ENCODE measurements around the gene DESI2.

DNA sequence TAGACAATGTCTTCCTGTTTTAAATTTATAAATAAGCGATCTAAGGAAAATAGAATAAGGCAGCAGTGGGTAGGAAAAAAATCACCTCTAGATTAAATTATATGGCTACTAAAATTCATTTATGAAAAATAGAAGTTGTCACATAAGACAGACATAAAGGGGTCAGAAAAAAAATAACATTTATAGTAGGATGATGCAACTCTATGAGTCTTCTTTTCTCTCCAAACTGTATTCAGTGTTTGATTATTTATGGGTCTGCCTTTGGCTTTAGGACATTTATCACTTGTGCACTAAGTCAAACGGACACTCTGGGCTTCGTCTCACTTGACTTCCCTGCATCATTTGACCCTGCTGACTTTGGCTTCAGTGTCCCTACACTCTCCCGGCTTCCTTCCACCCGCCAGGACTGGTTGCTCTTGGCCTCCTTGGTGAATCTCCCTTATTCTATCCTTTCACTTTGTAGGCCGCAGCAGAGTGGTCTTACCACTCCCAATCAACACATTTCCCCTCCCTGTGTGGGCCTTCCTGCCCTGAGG, 47.0 kb upstream of the DESI2 start:
- TF ChIP-seq, protein P1, sequence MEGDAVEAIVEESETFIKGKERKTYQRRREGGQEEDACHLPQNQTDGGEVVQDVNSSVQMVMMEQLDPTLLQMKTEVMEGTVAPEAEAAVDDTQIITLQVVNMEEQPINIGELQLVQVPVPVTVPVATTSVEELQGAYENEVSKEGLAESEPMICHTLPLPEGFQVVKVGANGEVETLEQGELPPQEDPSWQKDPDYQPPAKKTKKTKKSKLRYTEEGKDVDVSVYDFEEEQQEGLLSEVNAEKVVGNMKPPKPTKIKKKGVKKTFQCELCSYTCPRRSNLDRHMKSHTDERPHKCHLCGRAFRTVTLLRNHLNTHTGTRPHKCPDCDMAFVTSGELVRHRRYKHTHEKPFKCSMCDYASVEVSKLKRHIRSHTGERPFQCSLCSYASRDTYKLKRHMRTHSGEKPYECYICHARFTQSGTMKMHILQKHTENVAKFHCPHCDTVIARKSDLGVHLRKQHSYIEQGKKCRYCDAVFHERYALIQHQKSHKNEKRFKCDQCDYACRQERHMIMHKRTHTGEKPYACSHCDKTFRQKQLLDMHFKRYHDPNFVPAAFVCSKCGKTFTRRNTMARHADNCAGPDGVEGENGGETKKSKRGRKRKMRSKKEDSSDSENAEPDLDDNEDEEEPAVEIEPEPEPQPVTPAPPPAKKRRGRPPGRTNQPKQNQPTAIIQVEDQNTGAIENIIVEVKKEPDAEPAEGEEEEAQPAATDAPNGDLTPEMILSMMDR (IDR thresholded peaks at IDR 0.05), result no peak
- TF ChIP-seq POLR2AphosphoS5 (IDR thresholded peaks at IDR 0.05; ENCODE audit: low read depth, low read length) (no peak), SIN3A (IDR thresholded peaks at IDR 0.05; ENCODE audit: borderline replicate concordance, insufficient read depth, low read depth, low read length) (no peak)
- TF ChIP-seq, protein P2, sequence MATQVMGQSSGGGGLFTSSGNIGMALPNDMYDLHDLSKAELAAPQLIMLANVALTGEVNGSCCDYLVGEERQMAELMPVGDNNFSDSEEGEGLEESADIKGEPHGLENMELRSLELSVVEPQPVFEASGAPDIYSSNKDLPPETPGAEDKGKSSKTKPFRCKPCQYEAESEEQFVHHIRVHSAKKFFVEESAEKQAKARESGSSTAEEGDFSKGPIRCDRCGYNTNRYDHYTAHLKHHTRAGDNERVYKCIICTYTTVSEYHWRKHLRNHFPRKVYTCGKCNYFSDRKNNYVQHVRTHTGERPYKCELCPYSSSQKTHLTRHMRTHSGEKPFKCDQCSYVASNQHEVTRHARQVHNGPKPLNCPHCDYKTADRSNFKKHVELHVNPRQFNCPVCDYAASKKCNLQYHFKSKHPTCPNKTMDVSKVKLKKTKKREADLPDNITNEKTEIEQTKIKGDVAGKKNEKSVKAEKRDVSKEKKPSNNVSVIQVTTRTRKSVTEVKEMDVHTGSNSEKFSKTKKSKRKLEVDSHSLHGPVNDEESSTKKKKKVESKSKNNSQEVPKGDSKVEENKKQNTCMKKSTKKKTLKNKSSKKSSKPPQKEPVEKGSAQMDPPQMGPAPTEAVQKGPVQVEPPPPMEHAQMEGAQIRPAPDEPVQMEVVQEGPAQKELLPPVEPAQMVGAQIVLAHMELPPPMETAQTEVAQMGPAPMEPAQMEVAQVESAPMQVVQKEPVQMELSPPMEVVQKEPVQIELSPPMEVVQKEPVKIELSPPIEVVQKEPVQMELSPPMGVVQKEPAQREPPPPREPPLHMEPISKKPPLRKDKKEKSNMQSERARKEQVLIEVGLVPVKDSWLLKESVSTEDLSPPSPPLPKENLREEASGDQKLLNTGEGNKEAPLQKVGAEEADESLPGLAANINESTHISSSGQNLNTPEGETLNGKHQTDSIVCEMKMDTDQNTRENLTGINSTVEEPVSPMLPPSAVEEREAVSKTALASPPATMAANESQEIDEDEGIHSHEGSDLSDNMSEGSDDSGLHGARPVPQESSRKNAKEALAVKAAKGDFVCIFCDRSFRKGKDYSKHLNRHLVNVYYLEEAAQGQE (IDR thresholded peaks at IDR 0.05; ENCODE audit: insufficient read depth in 1 of 2, low read depth in 2 of 2, low read length in 1 of 2), result no peak

Data from Panc1 (cell line).